ENCODE data around the gene PNP.

Gene PNP

GRCh38 chr14:20455355-20456300, 13.6 kb upstream of the PNP start:
- no peak for DNase-seq

GRCh38 chr14:20456971-20457370, 12.2 kb upstream of the PNP start:
- no peak for DNase-seq

- no peak for DNase-seq
Measured at GRCh38 chr14:20458031-20458789, 11.0 kb upstream of the PNP start.

GRCh38 chr14:20460458-20461224, 8.6 kb upstream of the PNP start:
- no peak for DNase-seq

GRCh38 chr14:20461225-20462141, 7.7 kb upstream of the PNP start, which contains the start of gene PIP4P1:
PIP4P1 (minus strand) TSS chr14:20461434; CDS start chr14:20461325, 109 bp downstream.
- DNase-seq: peak; percentile 98 to 99

GRCh38 chr14:20468764-20469241, 403 bp upstream of the PNP start:
- DNase-seq: no peak

GRCh38 chr14:20469890-20470602, 840 bp downstream of the PNP start:
- peak in 1 of 2 donors; percentile 50 for DNase-seq

- no peak for DNase-seq
Measured at GRCh38 chr14:20470603-20470901, 1.3 kb downstream of the PNP start.

GRCh38 chr14:20472536-20473169, 3.4 kb downstream of the PNP start:
- DNase-seq: no peak

- DNase-seq: no peak
Measured at GRCh38 chr14:20476776-20477175, 7.6 kb downstream of the PNP start.

- DNase-seq: peak in 1 of 2 donors; percentile 24
Measured at GRCh38 chr14:20477211-20477876, 8.1 kb downstream of the PNP start.

- DNase-seq: no peak
Measured at GRCh38 chr14:20478894-20479293, 9.7 kb downstream of the PNP start.

GRCh38 chr14:20482382-20482781, 13.2 kb downstream of the PNP start:
- no peak for DNase-seq

GRCh38 chr14:20485900-20486299, 16.7 kb downstream of the PNP start:
- no peak for DNase-seq

GRCh38 chr14:20486684-20487395, 17.6 kb downstream of the PNP start:
- no peak for DNase-seq

- DNase-seq: no peak
Measured at GRCh38 chr14:20487396-20487725, 18.2 kb downstream of the PNP start.

- DNase-seq: no peak
Measured at GRCh38 chr14:20489093-20489994, 20.1 kb downstream of the PNP start.

GRCh38 chr14:20490563-20490962, 21.4 kb downstream of the PNP start:
- no peak for DNase-seq
